PC-9 (cell line): Measurements from ENCODE around the gene POM121L2.

Experiments used
- CTCF ChIP-seq: fragments of 200-600 bp; sonication (generic); conservative IDR thresholded peaks from 2 replicates; pipeline ENCODE4 v1.6.1; 2017; ENCODE audit warnings: mixed run types, antibody characterized with exemption, mild to moderate bottlenecking, moderate library complexity
- EZH2 ChIP-seq: fragments of 200-600 bp; sonication (generic); IDR thresholded peaks from 2 replicates; pipeline ENCODE4 v1.8.0; 2017; ENCODE audit warnings: antibody characterized with exemption, low read depth

GRCh38 chr6:27358786-27359185 lies 46.7 kb upstream of the POM121L2 start:
- TF ChIP-seq CTCF: no peak
- no peak for TF ChIP-seq EZH2
